Measurements from ENCODE around the gene ZNF790. TPM values are rescaled to one million over a fixed set of nuclear protein-coding genes. Genes with fewer than 3 reads are reported as not detected.

Gene ZNF790
- total and polyA plus RNA-seq, 2 of the 13 experiments (the other 11 are each of a cell fraction or from before 2014, with no cell fraction given) = 1.3 to 5.3 TPM

DNA sequence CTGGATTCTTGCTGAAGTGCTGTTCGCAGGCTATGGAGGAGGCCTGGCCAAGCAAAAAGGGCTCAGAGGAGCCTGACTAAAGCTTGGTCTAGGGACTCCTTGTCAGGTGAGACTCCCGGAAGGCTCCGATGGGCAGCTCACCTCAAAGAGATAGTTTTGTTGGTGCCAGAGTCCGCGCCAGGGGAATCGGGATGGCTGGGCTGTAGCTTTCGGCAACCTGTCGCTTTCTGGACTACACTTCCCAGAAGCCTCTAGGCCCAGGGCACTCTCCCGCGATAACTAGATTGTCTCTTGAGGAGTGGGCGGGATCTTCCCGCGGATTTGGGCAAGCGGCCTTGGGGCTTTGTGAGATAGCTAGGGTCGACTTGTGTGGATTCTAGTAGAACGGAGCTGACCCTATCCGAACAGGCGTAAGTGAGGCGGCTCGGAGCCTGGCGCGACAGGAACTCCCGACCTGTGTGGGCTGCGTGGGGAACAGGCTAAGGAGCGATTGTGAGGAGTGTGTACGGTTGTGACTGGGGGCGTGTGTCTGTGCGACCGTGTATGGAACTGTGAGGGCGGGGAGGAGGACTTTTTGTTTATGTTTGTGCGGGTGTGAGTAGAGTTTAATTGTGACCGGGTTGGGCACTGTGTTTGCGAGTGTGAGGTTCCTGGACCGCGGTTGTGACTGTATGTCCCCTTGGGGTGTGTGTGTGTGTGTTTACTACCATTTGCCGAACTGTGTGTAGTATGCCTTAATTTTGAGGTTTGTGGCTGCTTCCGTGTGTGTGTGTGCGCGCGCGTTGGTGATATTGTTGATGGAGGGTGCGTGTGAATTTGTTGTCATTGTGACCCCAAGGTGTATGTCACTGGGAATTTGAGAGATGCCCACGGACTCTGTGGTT is 12.6 kb upstream of the ZNF790 start, which contains the start of gene ZNF345 (continued):
- TF ChIP-seq HNF4G (IDR thresholded peaks at IDR 0.05; ENCODE audit: borderline replicate concordance, low read depth, low read length) (no peak), HNF4G (CRISPR knock-in tag; IDR thresholded peaks at IDR 0.05; ENCODE audit: borderline replicate concordance, low read depth) (no peak), ZNF607 (CRISPR knock-in tag; IDR thresholded peaks at IDR 0.05; ENCODE audit: borderline replicate concordance) (no peak), ETV6 (CRISPR knock-in tag; conservative IDR thresholded peaks at IDR 0.05) (no peak; the same call in 1 of the 2 replicates), KDM1A (CRISPR knock-in tag; IDR thresholded peaks at IDR 0.05) (no peak), ZNF891 (CRISPR knock-in tag; IDR thresholded peaks at IDR 0.05) (peak; percentile 54; the same call in 1 of the 2 replicates), CBX2 (IDR thresholded peaks at IDR 0.05; ENCODE audit: low read depth, low read length) (no peak), CBX2 (CRISPR knock-in tag; IDR thresholded peaks at IDR 0.05; ENCODE audit: low read depth) (peak; percentile 44; the same call in 1 of the 2 replicates), ZNF652 (CRISPR knock-in tag; IDR thresholded peaks at IDR 0.05; ENCODE audit: borderline replicate concordance, low read depth) (no peak), ZBTB7B (CRISPR knock-in tag; IDR thresholded peaks at IDR 0.05) (no peak), ZNF451 (CRISPR knock-in tag; IDR thresholded peaks at IDR 0.05) (0 out of 2 replicates have a peak, but pooled peaks have one; percentile 2), ZNF256 (CRISPR knock-in tag; conservative IDR thresholded peaks at IDR 0.05) (no peak), SP140L (CRISPR knock-in tag; IDR thresholded peaks at IDR 0.05; ENCODE audit: borderline replicate concordance) (no peak), ARNT2 (CRISPR knock-in tag; IDR thresholded peaks at IDR 0.05; ENCODE audit: low read depth) (peak; percentile 71; the same call in 1 of the 2 replicates), ZNF3 (CRISPR knock-in tag; IDR thresholded peaks at IDR 0.05) (no peak), SRF (IDR thresholded peaks at IDR 0.05; ENCODE audit: low read depth, low read length) (0 out of 2 replicates have a peak, but pooled peaks have one; percentile 18), SIN3B (IDR thresholded peaks at IDR 0.05; ENCODE audit: low read length) (no peak), ETV5 (CRISPR knock-in tag; IDR thresholded peaks at IDR 0.05; ENCODE audit: borderline replicate concordance) (no peak), MZF1 (CRISPR knock-in tag; IDR thresholded peaks at IDR 0.05; ENCODE audit: borderline replicate concordance) (no peak), SRSF1 (optimal IDR thresholded peaks at IDR 0.05; ENCODE audit: low read depth, low read length) (no peak), GLI4 (CRISPR knock-in tag; IDR thresholded peaks at IDR 0.05; ENCODE audit: borderline replicate concordance) (peak; percentile 88; the same call in 1 of the 2 replicates), MEIS1 (CRISPR knock-in tag; IDR thresholded peaks at IDR 0.05; ENCODE audit: borderline replicate concordance) (peak; percentile 77; the same call in 1 of the 2 replicates)
- TF ChIP-seq, protein P1, sequence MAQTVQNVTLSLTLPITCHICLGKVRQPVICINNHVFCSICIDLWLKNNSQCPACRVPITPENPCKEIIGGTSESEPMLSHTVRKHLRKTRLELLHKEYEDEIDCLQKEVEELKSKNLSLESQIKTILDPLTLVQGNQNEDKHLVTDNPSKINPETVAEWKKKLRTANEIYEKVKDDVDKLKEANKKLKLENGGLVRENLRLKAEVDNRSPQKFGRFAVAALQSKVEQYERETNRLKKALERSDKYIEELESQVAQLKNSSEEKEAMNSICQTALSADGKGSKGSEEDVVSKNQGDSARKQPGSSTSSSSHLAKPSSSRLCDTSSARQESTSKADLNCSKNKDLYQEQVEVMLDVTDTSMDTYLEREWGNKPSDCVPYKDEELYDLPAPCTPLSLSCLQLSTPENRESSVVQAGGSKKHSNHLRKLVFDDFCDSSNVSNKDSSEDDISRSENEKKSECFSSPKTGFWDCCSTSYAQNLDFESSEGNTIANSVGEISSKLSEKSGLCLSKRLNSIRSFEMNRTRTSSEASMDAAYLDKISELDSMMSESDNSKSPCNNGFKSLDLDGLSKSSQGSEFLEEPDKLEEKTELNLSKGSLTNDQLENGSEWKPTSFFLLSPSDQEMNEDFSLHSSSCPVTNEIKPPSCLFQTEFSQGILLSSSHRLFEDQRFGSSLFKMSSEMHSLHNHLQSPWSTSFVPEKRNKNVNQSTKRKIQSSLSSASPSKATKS (CRISPR knock-in tag; IDR thresholded peaks at IDR 0.05) = no peak
- TF ChIP-seq, protein P2, sequence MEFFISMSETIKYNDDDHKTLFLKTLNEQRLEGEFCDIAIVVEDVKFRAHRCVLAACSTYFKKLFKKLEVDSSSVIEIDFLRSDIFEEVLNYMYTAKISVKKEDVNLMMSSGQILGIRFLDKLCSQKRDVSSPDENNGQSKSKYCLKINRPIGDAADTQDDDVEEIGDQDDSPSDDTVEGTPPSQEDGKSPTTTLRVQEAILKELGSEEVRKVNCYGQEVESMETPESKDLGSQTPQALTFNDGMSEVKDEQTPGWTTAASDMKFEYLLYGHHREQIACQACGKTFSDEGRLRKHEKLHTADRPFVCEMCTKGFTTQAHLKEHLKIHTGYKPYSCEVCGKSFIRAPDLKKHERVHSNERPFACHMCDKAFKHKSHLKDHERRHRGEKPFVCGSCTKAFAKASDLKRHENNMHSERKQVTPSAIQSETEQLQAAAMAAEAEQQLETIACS (CRISPR knock-in tag; IDR thresholded peaks at IDR 0.05) = no peak
- TF ChIP-seq, protein P3, sequence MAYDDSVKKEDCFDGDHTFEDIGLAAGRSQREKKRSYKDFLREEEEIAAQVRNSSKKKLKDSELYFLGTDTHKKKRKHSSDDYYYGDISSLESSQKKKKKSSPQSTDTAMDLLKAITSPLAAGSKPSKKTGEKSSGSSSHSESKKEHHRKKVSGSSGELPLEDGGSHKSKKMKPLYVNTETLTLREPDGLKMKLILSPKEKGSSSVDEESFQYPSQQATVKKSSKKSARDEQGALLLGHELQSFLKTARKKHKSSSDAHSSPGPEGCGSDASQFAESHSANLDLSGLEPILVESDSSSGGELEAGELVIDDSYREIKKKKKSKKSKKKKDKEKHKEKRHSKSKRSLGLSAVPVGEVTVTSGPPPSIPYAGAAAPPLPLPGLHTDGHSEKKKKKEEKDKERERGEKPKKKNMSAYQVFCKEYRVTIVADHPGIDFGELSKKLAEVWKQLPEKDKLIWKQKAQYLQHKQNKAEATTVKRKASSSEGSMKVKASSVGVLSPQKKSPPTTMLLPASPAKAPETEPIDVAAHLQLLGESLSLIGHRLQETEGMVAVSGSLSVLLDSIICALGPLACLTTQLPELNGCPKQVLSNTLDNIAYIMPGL (CRISPR knock-in tag; IDR thresholded peaks at IDR 0.05; ENCODE audit: borderline replicate concordance in 1 of 2, low read depth in 1 of 2) = peak in 1 of 2 experiments; percentile 48; a peak in 1 of 4 replicates
